H1 (cell line): ENCODE results near the gene OPCML. TPM values are rescaled to one million over a fixed set of nuclear protein-coding genes. Genes with fewer than 3 reads are reported as not detected.

ENCODE experiments used
- CTCF ChIA-PET: fragments of 300-600 bp; sonication (Branson Sonifier 250); formaldehyde crosslinking; loops from one replicate; lab custom pipeline; 2021; ENCODE audit not compliant: partially characterized antibody; lab: Charles Lee
- POLR2A ChIA-PET: fragments of 300-600 bp; sonication (Branson Sonifier 250); formaldehyde crosslinking; loops from one replicate; lab custom pipeline; 2021; ENCODE audit warnings: inconsistent platforms; ENCODE audit not compliant: partially characterized antibody; lab: Charles Lee
- DNase-seq, 2 experiments: peaks; one replicate each; pipeline versions ENCODE4 v3.0.0 to v3.0.0-alpha.2; 2010 to 2022; ENCODE audit warnings: low spot score in 2 of 2, low read depth in 1 of 2, mixed read lengths in 1 of 2
- FAIRE-seq: peaks from 2 replicates; lab custom pipeline; 2011; peaks lifted over from hg19 to GRCh38; lab: Jason Lieb, UNC
- H2AFZ ChIP-seq: 2 replicates; pipeline ENCODE4 v1.8.1; 2012; ENCODE audit warnings: low read length, inconsistent platforms
- H2AK5ac ChIP-seq: 2 replicates; pipeline ENCODE4 v1.6.1; 2013; ENCODE audit warnings: low read depth, low read length
- H2BK120ac ChIP-seq: replicated peaks from 2 replicates; pipeline ENCODE3; 2013; ENCODE audit warnings: low read depth, low read length, inconsistent platforms
- H2BK12ac ChIP-seq: 2 replicates; pipeline ENCODE4 v1.6.1; 2013; ENCODE audit warnings: low read depth, low read length
- H2BK15ac ChIP-seq: 2 replicates; pipeline ENCODE4 v1.6.1; 2013; ENCODE audit warnings: low read length
- H2BK20ac ChIP-seq: 2 replicates; pipeline ENCODE4 v1.6.1; 2013; ENCODE audit warnings: low read length
- H2BK5ac ChIP-seq: 2 replicates; pipeline ENCODE4 v1.6.1; 2013; ENCODE audit warnings: low read depth, low read length
- H3K14ac ChIP-seq: 2 replicates; pipeline ENCODE4 v1.6.1; 2013; ENCODE audit warnings: inconsistent platforms; ENCODE audit not compliant: insufficient read length
- H3K18ac ChIP-seq: 2 replicates; pipeline ENCODE4 v1.6.1; 2013; ENCODE audit warnings: low read length; ENCODE audit errors: extremely low read depth
- H3K23ac ChIP-seq: 2 replicates; pipeline ENCODE4 v1.6.1; 2013; ENCODE audit warnings: inconsistent platforms; ENCODE audit not compliant: insufficient read length
- H3K23me2 ChIP-seq: 2 replicates; pipeline ENCODE4 v1.6.1; 2013; ENCODE audit warnings: low read depth, low read length
- H3K27ac ChIP-seq: 2 replicates; pipeline ENCODE4 v1.6.1; 2011; ENCODE audit warnings: low read depth, low read length, inconsistent platforms
- H3K27me3 ChIP-seq, 4 experiments: replicated peaks in 1 of 4; 1 replicate in 1 of 4; 2 replicates in 3 of 4; pipeline versions ENCODE4 v1.6.1 to v1.8.1; 2011 to 2013; ENCODE audit warnings: low read length in 3 of 4, mild to moderate bottlenecking in 3 of 4, inconsistent platforms in 2 of 4, mixed read lengths in 2 of 4, moderate library complexity in 1 of 4; ENCODE audit not compliant: control insufficient read depth in 3 of 4, insufficient read depth in 3 of 4; ENCODE audit errors: extremely low read depth in 1 of 4
- H3K36me3 ChIP-seq, 4 experiments: 2 replicates each; pipeline versions ENCODE4 v1.6.1 to v1.8.1; 2011 to 2013; ENCODE audit warnings: mild to moderate bottlenecking in 4 of 4, low read length in 3 of 4, moderate library complexity in 2 of 4, control low read depth in 1 of 4, inconsistent platforms in 1 of 4; ENCODE audit not compliant: insufficient read depth in 4 of 4, control insufficient read depth in 2 of 4
- H3K4ac ChIP-seq: replicated peaks from 2 replicates; pipeline ENCODE3; 2013; ENCODE audit warnings: low read length, low read depth, mixed read lengths, inconsistent platforms; ENCODE audit not compliant: insufficient read length
- H3K4me1 ChIP-seq, 4 experiments: replicated peaks in 1 of 4; 1 replicate in 1 of 4; 2 replicates in 3 of 4; pipeline versions ENCODE4 v1.6.1 to v1.8.1; 2011 to 2013; ENCODE audit warnings: low read length in 3 of 4, inconsistent platforms in 2 of 4, mixed read lengths in 1 of 4; ENCODE audit not compliant: insufficient read depth in 4 of 4, control insufficient read depth in 3 of 4
- H3K4me2 ChIP-seq, 2 experiments: 2 replicates each; pipeline versions ENCODE4 v1.6.1 to v1.8.1; 2011 to 2013; ENCODE audit warnings: low read depth in 2 of 2, low read length in 2 of 2, control low read depth in 1 of 2, inconsistent platforms in 1 of 2, mild to moderate bottlenecking in 1 of 2; ENCODE audit not compliant: insufficient read depth in 1 of 2
- H3K4me3 ChIP-seq, 4 experiments: fragments of 200-600, 300-600 bp in 1 of 4; sonication (generic), shearing (Covaris generic), sonication (Bioruptor Twin) in 1 of 4; 2 replicates each; pipeline versions ENCODE4 v1.5.1 to v1.8.1; 2011 to 2016; ENCODE audit warnings: low read length in 4 of 4, low read depth in 3 of 4, control low read depth in 2 of 4, inconsistent platforms in 2 of 4, mild to moderate bottlenecking in 2 of 4, mixed read lengths in 1 of 4, moderate library complexity in 1 of 4; ENCODE audit not compliant: insufficient read depth in 2 of 4; ENCODE audit errors: extremely low read depth in 1 of 4
- H3K56ac ChIP-seq: replicated peaks from 2 replicates; pipeline ENCODE3; 2013; ENCODE audit warnings: low read depth, mild to moderate bottlenecking, mixed read lengths, low read length, inconsistent platforms; ENCODE audit not compliant: insufficient read length
- H3K79me1 ChIP-seq: 2 replicates; pipeline ENCODE4 v1.6.1; 2013; ENCODE audit warnings: low read depth, low read length, control low read depth
- H3K79me2 ChIP-seq, 2 experiments: 2 replicates each; pipeline versions ENCODE4 v1.6.1 to v1.8.1; 2012 to 2013; ENCODE audit warnings: low read length in 2 of 2, mild to moderate bottlenecking in 2 of 2, inconsistent platforms in 1 of 2; ENCODE audit not compliant: insufficient read depth in 2 of 2, control insufficient read depth in 1 of 2
- H3K9ac ChIP-seq, 4 experiments: replicated peaks in 1 of 4; 1 replicate in 1 of 4; 2 replicates in 3 of 4; pipeline versions ENCODE4 v1.6.1 to v1.8.1; 2011 to 2013; ENCODE audit warnings: low read depth in 3 of 4, low read length in 3 of 4, control low read depth in 2 of 4, mild to moderate bottlenecking in 2 of 4, moderate library complexity in 2 of 4, inconsistent platforms in 1 of 4; ENCODE audit errors: extremely low read depth in 1 of 4
- H3K9me3 ChIP-seq, 2 experiments: 2 replicates each; pipeline versions ENCODE4 v1.6.1 to v1.8.1; 2012 to 2013; ENCODE audit warnings: mild to moderate bottlenecking in 2 of 2, moderate library complexity in 2 of 2, control low read depth in 1 of 2, inconsistent platforms in 1 of 2, low read depth in 1 of 2, low read length in 1 of 2, mixed read lengths in 1 of 2; ENCODE audit not compliant: insufficient read depth in 2 of 2
- H4K20me1 ChIP-seq, 2 experiments: replicated peaks in 1 of 2; 2 replicates each; pipeline versions ENCODE3 to v1.8.1; 2011 to 2013; ENCODE audit warnings: inconsistent platforms in 2 of 2, low read length in 2 of 2, mild to moderate bottlenecking in 1 of 2; ENCODE audit not compliant: insufficient read depth in 2 of 2, control insufficient read depth in 1 of 2
- H4K5ac ChIP-seq: 2 replicates; pipeline ENCODE4 v1.6.1; 2013; ENCODE audit warnings: low read length, low read depth, mixed read lengths, inconsistent platforms; ENCODE audit not compliant: insufficient read length
- H4K8ac ChIP-seq: 2 replicates; pipeline ENCODE4 v1.8.0; 2013; ENCODE audit warnings: mild to moderate bottlenecking, moderate library complexity, low read length, inconsistent platforms; ENCODE audit not compliant: insufficient read depth; ENCODE audit errors: extremely low read depth
- H4K91ac ChIP-seq: replicated peaks from 2 replicates; pipeline ENCODE3; 2013; ENCODE audit warnings: low read length, mixed read lengths, inconsistent platforms; ENCODE audit not compliant: insufficient read length
- ASH2L ChIP-seq: fragments of 200-600, 300-600 bp; sonication (generic); IDR thresholded peaks from one replicate; pipeline ENCODE4 v1.7.1; 2017; ENCODE audit warnings: low read length
- CEBPB ChIP-seq: IDR thresholded peaks from 2 replicates; pipeline ENCODE4 v1.6.1; 2012; ENCODE audit warnings: low read depth, low read length
- CHD1 ChIP-seq: IDR thresholded peaks from 2 replicates; pipeline ENCODE4 v1.6.1; 2012; ENCODE audit warnings: low read depth, low read length, improper control_type of control experiment
- EGR1 ChIP-seq: IDR thresholded peaks from 2 replicates; pipeline ENCODE4 v1.6.1; 2011; ENCODE audit warnings: low read depth, low read length, borderline replicate concordance
- EP300 ChIP-seq, 2 experiments: IDR thresholded peaks; 1 replicate in 1 of 2; 2 replicates in 1 of 2; pipeline ENCODE4 v1.6.1; 2011 to 2012; ENCODE audit warnings: low read depth in 2 of 2, low read length in 2 of 2, mild to moderate bottlenecking in 2 of 2, borderline replicate concordance in 1 of 2, inconsistent platforms in 1 of 2, moderate library complexity in 1 of 2
- GTF2F1 ChIP-seq: IDR thresholded peaks from 2 replicates; pipeline ENCODE4 v1.6.1; 2012; ENCODE audit warnings: low read depth, low read length, improper control_type of control experiment, borderline replicate concordance
- HDAC6 ChIP-seq: IDR thresholded peaks from one replicate; pipeline ENCODE4 v1.7.1; 2012; ENCODE audit warnings: low read depth, mild to moderate bottlenecking, inconsistent platforms, low read length, moderate library complexity
- RXRA ChIP-seq: IDR thresholded peaks from 2 replicates; pipeline ENCODE4 v1.6.1; 2011; ENCODE audit warnings: low read depth, mild to moderate bottlenecking, low read length, moderate library complexity; ENCODE audit not compliant: insufficient read depth
- SIN3A ChIP-seq, 2 experiments: IDR thresholded peaks in 1 of 2; conservative IDR thresholded peaks in 1 of 2; 2 replicates each; pipeline ENCODE4 v1.6.1; 2011 to 2012; ENCODE audit warnings: low read length in 2 of 2, improper control_type of control experiment in 1 of 2, low read depth in 1 of 2, mild to moderate bottlenecking in 1 of 2
- SP1 ChIP-seq: IDR thresholded peaks from 2 replicates; pipeline ENCODE4 v1.6.1; 2011; ENCODE audit warnings: low read depth, low read length
- SP4 ChIP-seq: IDR thresholded peaks from 2 replicates; pipeline ENCODE4 v1.6.1; 2012; ENCODE audit warnings: low read length, inconsistent platforms
- SUZ12 ChIP-seq: fragments of 200-600 bp; sonication (generic); IDR thresholded peaks from 2 replicates; pipeline ENCODE4 v1.6.1; 2012; ENCODE audit warnings: mild to moderate bottlenecking, inconsistent platforms, low read length, moderate library complexity, mixed read lengths
- TAF1 ChIP-seq: IDR thresholded peaks from 2 replicates; pipeline ENCODE4 v1.6.1; 2011; ENCODE audit warnings: mild to moderate bottlenecking, low read depth, low read length
- TBP ChIP-seq: IDR thresholded peaks from 2 replicates; pipeline ENCODE4 v1.6.1; 2011; ENCODE audit warnings: low read depth, low read length, improper control_type of control experiment
- WGBS, 2 experiments: shearing (Covaris generic) in 1 of 2; methylation state at CpG; one replicate each; pipeline versions ENCODE4 v1.1.6 to v1.1.7; 2013 to 2015; ENCODE audit warnings: low lambda C conversion rate in 2 of 2, mixed read lengths in 2 of 2, inconsistent platforms in 1 of 2, low coverage in 1 of 2, missing lambda C conversion rate in 1 of 2; ENCODE audit not compliant: insufficient replicate concordance in 2 of 2, insufficient coverage in 1 of 2, insufficient read length in 1 of 2; ENCODE audit errors: extremely low coverage in 1 of 2, missing lambda C conversion rate in 1 of 2; 5-methylcytosine and 5-hydroxymethylcytosine counted together
- polyA plus RNA-seq, 7 experiments: library from polyadenylated mRNA; depleted of rRNA in 3 of 7; stranded (reverse) in 5 of 7; unstranded in 2 of 7; fragments of >200 nt in 5 of 7; fragments of 200-250 nt in 2 of 7; gene quantifications; 1 replicate in 5 of 7; 2 replicates in 1 of 7; 4 replicates in 1 of 7; pipeline versions ENCODE4 v1.2.1 to v1.2.3, GENCODE V29; 2011 to 2013; ENCODE audit warnings: missing spikeins in 2 of 7, mixed read lengths in 2 of 7
- total RNA-seq: library from RNA; stranded (reverse); fragmentation: NEBNext Ultra II Directional; extraction: Animal tissue kit (Norgen Biotek cat#: 25700); gene quantifications from 2 replicates; pipeline ENCODE4 v1.2.1, GENCODE V29; 2021

The OPCML gene
- total and polyA plus RNA-seq, 2 of the 8 experiments (the other 6 are each of a cell fraction or from before 2014, with no cell fraction given), result 2.3 to 3.1 TPM

DNA sequence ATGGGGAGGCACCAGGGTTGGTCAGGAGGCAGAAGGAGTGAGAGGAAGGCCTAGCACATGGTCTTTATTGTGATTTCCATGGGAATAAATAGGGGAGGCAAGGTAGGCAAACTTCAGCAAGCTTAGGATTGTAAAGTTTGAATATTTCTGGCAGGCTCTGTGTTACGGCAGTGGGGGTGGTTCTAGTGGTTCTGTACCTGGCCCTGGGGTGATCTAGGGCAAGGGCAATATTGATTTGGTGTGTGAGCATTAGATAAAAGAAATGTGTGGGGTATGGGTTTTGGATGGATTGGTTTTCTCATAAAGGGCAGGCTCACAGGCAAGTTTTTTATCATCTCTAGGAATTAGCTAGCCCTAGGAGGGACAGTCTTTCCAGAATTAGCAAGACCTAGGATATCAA, 584.0 kb downstream of the OPCML start:
- H3K4me2 ChIP-seq, result no peak overlapping the region
- no peak overlapping the region for H2BK15ac ChIP-seq
- FAIRE-seq (no peak), DNase-seq (no peak)
- H2BK120ac ChIP-seq, result no peak overlapping the region
- no peaks in the 10 kb centered on the region for H3K9me3 ChIP-seq
- no peak overlapping the region for H2BK5ac ChIP-seq
- H4K8ac ChIP-seq, result no peak overlapping the region
- no peak overlapping the region for H3K23ac ChIP-seq
- WGBS, 2 experiments, result 100% methylated on average over 1 of the region's 1 CpG; no CpG with 5 or more reads in 1 of the 2 experiments
- no peak overlapping the region for H3K56ac ChIP-seq
- H2AFZ ChIP-seq, result no peak overlapping the region
- peaks cover 8% of the 10 kb centered on the region; the same call in 1 of the 2 replicates for H3K23me2 ChIP-seq
- H4K5ac ChIP-seq, result no peak overlapping the region
- no peak overlapping the region for H2BK20ac ChIP-seq
- ChIA-PET CTCF (interaction anchor here (0.6 to 9.7 kb wide), 7 partner anchors 9 to 129 kb away, joined by 3 to 131 read pairs (median 4); no protein-coding TSS in a partner anchor), POLR2A (no interaction called here)
- no peaks in the 10 kb centered on the region for H3K79me2 ChIP-seq
- H3K9ac ChIP-seq, result no peak overlapping the region
- H4K20me1 ChIP-seq, result peaks cover 0 to 2% of the 10 kb centered on the region in 2 experiments
- H3K36me3 ChIP-seq, result no peaks in the 10 kb centered on the region
- H2BK12ac ChIP-seq, result no peak overlapping the region
- no peak overlapping the region for H3K14ac ChIP-seq
- no peak overlapping the region for H3K4ac ChIP-seq
- peaks cover 0 to 18% (median 12%) of the 10 kb centered on the region in 4 experiments; a peak in 6 of 7 replicates for H3K27me3 ChIP-seq
- H3K4me1 ChIP-seq, result no peaks in the 10 kb centered on the region; a peak in 1 of 7 replicates
- no peak overlapping the region for H3K18ac ChIP-seq
- H4K91ac ChIP-seq, result no peak overlapping the region
- no peak overlapping the region for H3K4me3 ChIP-seq
- no peaks in the 10 kb centered on the region for H3K79me1 ChIP-seq
- H2AK5ac ChIP-seq, result no peak overlapping the region
- TF ChIP-seq CEBPB, result no peak
- no peak for TF ChIP-seq GTF2F1
- no peak for TF ChIP-seq EGR1
- no peak for TF ChIP-seq SUZ12
- TF ChIP-seq RXRA, result no peak
- no peak for TF ChIP-seq HDAC6
- TF ChIP-seq TAF1, result no peak
- no peak for TF ChIP-seq SP4
- no peak for TF ChIP-seq SIN3A (conservative IDR thresholded peaks at IDR 0.05 in 1 of 2, IDR thresholded peaks at IDR 0.05 in 1 of 2; ENCODE audit: low read depth in 1 of 2, low read length in 2 of 2)
- TF ChIP-seq SP1, result no peak
- no peak for TF ChIP-seq EP300 (IDR thresholded peaks at IDR 0.05; ENCODE audit: borderline replicate concordance in 1 of 2, low read depth in 2 of 2, low read length in 2 of 2)
- no peak for TF ChIP-seq ASH2L
- TF ChIP-seq TBP, result no peak
- no peak for TF ChIP-seq CHD1
- no peak overlapping the region for H3K27ac ChIP-seq
